ENCODE data around the gene FNIP2.
"Not testable (repeated sequence)": the region's sequence is repeated elsewhere in the genome, so short reads cannot be mapped to it uniquely, and the experiment has no call there.

FNIP2 gene

GRCh38 chr4:158857951-158858350 lies 89.1 kb downstream of the FNIP2 start:
- Histone ChIP-seq H3K27ac (no peak overlapping the region), H3K4me3 (no peak overlapping the region)

GRCh38 chr4:158858410-158859199 lies 89.8 kb downstream of the FNIP2 start:
- no peak overlapping the region for H3K27ac ChIP-seq

GRCh38 chr4:158859661-158860060 lies 90.8 kb downstream of the FNIP2 start:
- H3K4me3 ChIP-seq, result no peak overlapping the region
- no peak overlapping the region for H3K27ac ChIP-seq

More at GRCh38 chr4:158858410-158859199, 89.8 kb downstream of the FNIP2 start:
- no peak overlapping the region for H3K4me3 ChIP-seq

- H3K4me3 ChIP-seq, result no peak overlapping the region
- no peak overlapping the region for H3K27ac ChIP-seq
These were observed 92.0 kb downstream of the FNIP2 start for GRCh38 chr4:158860856-158861255.

GRCh38 chr4:158861281-158861680 lies 92.5 kb downstream of the FNIP2 start:
- no peak overlapping the region for H3K27ac ChIP-seq
- no peak overlapping the region for H3K4me3 ChIP-seq

GRCh38 chr4:158861766-158862165 lies 92.9 kb downstream of the FNIP2 start:
- H3K27ac ChIP-seq, result no peak overlapping the region
- no peak overlapping the region for H3K4me3 ChIP-seq

- Histone ChIP-seq H3K27ac (no peak overlapping the region), H3K4me3 (no peak overlapping the region)
These were observed 94.5 kb downstream of the FNIP2 start for GRCh38 chr4:158863296-158863695.

GRCh38 chr4:158865520-158866177 lies 96.8 kb downstream of the FNIP2 start:
- Histone ChIP-seq H3K27ac (no peak overlapping the region), H3K4me3 (no peak overlapping the region)

- Histone ChIP-seq H3K27ac (no peak overlapping the region), H3K4me3 (no peak overlapping the region)
These were observed 100.2 kb downstream of the FNIP2 start for GRCh38 chr4:158869001-158869400.

GRCh38 chr4:158869761-158870160 lies 100.9 kb downstream of the FNIP2 start:
- Histone ChIP-seq H3K27ac (no peak overlapping the region), H3K4me3 (no peak overlapping the region)

GRCh38 chr4:158870282-158870625 lies 101.4 kb downstream of the FNIP2 start:
- Histone ChIP-seq H3K4me3 (no peak overlapping the region), H3K27ac (peak overlapping the region in 1 of 21 experiments; percentile 14)

- H3K4me3 ChIP-seq, result no peak overlapping the region
- peak overlapping the region in 1 of 21 experiments; percentile 14 for H3K27ac ChIP-seq
These were observed 102.0 kb downstream of the FNIP2 start for GRCh38 chr4:158870626-158871334.

GRCh38 chr4:158871335-158871724 lies 102.5 kb downstream of the FNIP2 start:
- H3K4me3 ChIP-seq, result no peak overlapping the region
- no peak overlapping the region for H3K27ac ChIP-seq

GRCh38 chr4:158873795-158874401 lies 105.1 kb downstream of the FNIP2 start:
- H3K27ac ChIP-seq, result no peak overlapping the region

GRCh38 chr4:158875026-158875425 lies 106.2 kb downstream of the FNIP2 start:
- H3K27ac ChIP-seq, result no peak overlapping the region

More at GRCh38 chr4:158873795-158874401, 105.1 kb downstream of the FNIP2 start:
- no peak overlapping the region for H3K4me3 ChIP-seq

GRCh38 chr4:158875455-158875854 lies 106.6 kb downstream of the FNIP2 start:
- H3K27ac ChIP-seq, result no peak overlapping the region
- H3K4me3 ChIP-seq, result no peak overlapping the region

More at GRCh38 chr4:158875026-158875425, 106.2 kb downstream of the FNIP2 start:
- no peak overlapping the region for H3K4me3 ChIP-seq

- H3K27ac ChIP-seq, result no peak overlapping the region
- H3K4me3 ChIP-seq, result no peak overlapping the region
These were observed 108.2 kb downstream of the FNIP2 start for GRCh38 chr4:158877069-158877468.

- H3K27ac ChIP-seq, H3K4me3 ChIP-seq: not testable (repeated sequence)
These were observed 113.3 kb downstream of the FNIP2 start for GRCh38 chr4:158882142-158882541.

GRCh38 chr4:158884280-158884679 lies 115.5 kb downstream of the FNIP2 start:
- Histone ChIP-seq H3K4me3 (no peak overlapping the region), H3K27ac (no peak overlapping the region)

GRCh38 chr4:158885564-158885963 lies 116.7 kb downstream of the FNIP2 start:
- Histone ChIP-seq H3K4me3 (no peak overlapping the region), H3K27ac (no peak overlapping the region)

Measured in skin epidermis (tissue), 12 donors.